Measurements from ENCODE around the gene DCT.

GRCh38 chr13:94433055-94433961 lies 46.2 kb downstream of the DCT start:
- TF ChIP-seq, protein P1, sequence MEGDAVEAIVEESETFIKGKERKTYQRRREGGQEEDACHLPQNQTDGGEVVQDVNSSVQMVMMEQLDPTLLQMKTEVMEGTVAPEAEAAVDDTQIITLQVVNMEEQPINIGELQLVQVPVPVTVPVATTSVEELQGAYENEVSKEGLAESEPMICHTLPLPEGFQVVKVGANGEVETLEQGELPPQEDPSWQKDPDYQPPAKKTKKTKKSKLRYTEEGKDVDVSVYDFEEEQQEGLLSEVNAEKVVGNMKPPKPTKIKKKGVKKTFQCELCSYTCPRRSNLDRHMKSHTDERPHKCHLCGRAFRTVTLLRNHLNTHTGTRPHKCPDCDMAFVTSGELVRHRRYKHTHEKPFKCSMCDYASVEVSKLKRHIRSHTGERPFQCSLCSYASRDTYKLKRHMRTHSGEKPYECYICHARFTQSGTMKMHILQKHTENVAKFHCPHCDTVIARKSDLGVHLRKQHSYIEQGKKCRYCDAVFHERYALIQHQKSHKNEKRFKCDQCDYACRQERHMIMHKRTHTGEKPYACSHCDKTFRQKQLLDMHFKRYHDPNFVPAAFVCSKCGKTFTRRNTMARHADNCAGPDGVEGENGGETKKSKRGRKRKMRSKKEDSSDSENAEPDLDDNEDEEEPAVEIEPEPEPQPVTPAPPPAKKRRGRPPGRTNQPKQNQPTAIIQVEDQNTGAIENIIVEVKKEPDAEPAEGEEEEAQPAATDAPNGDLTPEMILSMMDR (IDR thresholded peaks at IDR 0.05) = no peak
- TF ChIP-seq EP300 (IDR thresholded peaks at IDR 0.05) (no peak), POLR2AphosphoS5 (IDR thresholded peaks at IDR 0.05) (no peak), POLR2A (IDR thresholded peaks at IDR 0.05) (no peak)

Data from sigmoid colon (tissue), 4 donors.